GM12878 (cell line): ENCODE data around the gene LIN37. TPM values are rescaled to one million over a fixed set of nuclear protein-coding genes. Genes with fewer than 3 reads are reported as not detected.

Experiments
- ATAC-seq: fragments of 200-7000 bp; cut with Tn5 transposase; 3 replicates; pipeline ENCODE4 v1.9.1; 2020; ENCODE audit warnings: mild to moderate bottlenecking, moderate library complexity
- BruUV-seq: library from RNA; stranded (reverse); fragments of 400-500 nt; replicated peaks from 2 replicates; lab custom pipeline; 2021; lab: Mats Ljungman, UMichigan
- CTCF ChIA-PET: fragments of 300-600 bp; sonication (Branson Sonifier 250); formaldehyde crosslinking; extraction: SDS; loops from one replicate; lab custom pipeline; 2021; ENCODE audit warnings: inconsistent platforms; lab: Yijun Ruan, JAX
- POLR2A ChIA-PET: fragments of 350-600 bp; formaldehyde crosslinking; extraction: SDS; loops from one replicate; lab custom pipeline; 2021; ENCODE audit warnings: inconsistent platforms; lab: Charles Lee
- RAD21 ChIA-PET: fragments of 300-600 bp; sonication (Branson Sonifier 250); formaldehyde crosslinking; loops from one replicate; lab custom pipeline; 2023; ENCODE audit warnings: antibody characterized with exemption; ENCODE audit not compliant: unreplicated experiment; lab: Charles Lee
- SMC1A ChIA-PET: fragments of 300-600 bp; sonication (Branson Sonifier 250); formaldehyde crosslinking; loops from one replicate; lab custom pipeline; 2023; ENCODE audit not compliant: unreplicated experiment, uncharacterized antibody; lab: Charles Lee
- DNase-seq: peaks from one replicate; pipeline ENCODE4 v3.0.0-alpha.2; 2011; ENCODE audit warnings: low read depth, low spot score
- FAIRE-seq: peaks from 3 replicates; lab custom pipeline; 2011; peaks lifted over from hg19 to GRCh38; lab: Jason Lieb, UNC
- H2AFZ ChIP-seq: 2 replicates; pipeline ENCODE4 v1.6.0; 2011; ENCODE audit warnings: low read depth, low read length, control low read depth; ENCODE audit not compliant: control insufficient read depth
- H3K27ac ChIP-seq: 2 replicates; pipeline ENCODE4 v1.5.1; 2011; ENCODE audit warnings: control low read depth; ENCODE audit not compliant: control insufficient read depth, insufficient read depth
- H3K27me3 ChIP-seq, 2 experiments: replicated peaks in 1 of 2; 2 replicates each; pipeline versions ENCODE4 v1.6.0 to v1.6.1; 2011; ENCODE audit warnings: low read length in 1 of 2; ENCODE audit not compliant: control insufficient read depth in 2 of 2, insufficient read depth in 2 of 2
- H3K36me3 ChIP-seq, 2 experiments: 2 replicates each; pipeline ENCODE4 v1.5.1; 2011; ENCODE audit warnings: low read length in 1 of 2; ENCODE audit not compliant: control insufficient read depth in 2 of 2, insufficient read depth in 2 of 2
- H3K4me1 ChIP-seq: 2 replicates; pipeline ENCODE4 v1.6.1; 2011; ENCODE audit warnings: mild to moderate bottlenecking, low read length, moderate library complexity, mixed read lengths; ENCODE audit not compliant: control insufficient read depth, insufficient read depth
- H3K4me2 ChIP-seq: 2 replicates; pipeline ENCODE4 v1.6.0; 2011; ENCODE audit warnings: control low read depth; ENCODE audit not compliant: control insufficient read depth, insufficient read depth
- H3K4me3 ChIP-seq: fragments of 200-600 bp; sonication (generic); 2 replicates; pipeline ENCODE4 v1.5.1; 2016
- H3K79me2 ChIP-seq: 2 replicates; pipeline ENCODE4 v1.6.0; 2011; ENCODE audit warnings: low read length; ENCODE audit not compliant: control insufficient read depth, insufficient read depth
- H3K9ac ChIP-seq: 2 replicates; pipeline ENCODE4 v1.8.0; 2011; ENCODE audit warnings: low read length, control low read depth, mixed read lengths; ENCODE audit not compliant: control insufficient read depth, insufficient read depth
- H3K9me3 ChIP-seq: replicated peaks from 3 replicates; pipeline ENCODE4 v1.5.1; 2011; ENCODE audit warnings: mild to moderate bottlenecking, low read length; ENCODE audit not compliant: control insufficient read depth, insufficient read depth
- H4K20me1 ChIP-seq: 2 replicates; pipeline ENCODE4 v1.6.0; 2011; ENCODE audit not compliant: control insufficient read depth, insufficient read depth
- CBX3 ChIP-seq: fragments of 200-600 bp; sonication (generic); IDR thresholded peaks from 2 replicates; pipeline ENCODE4 v1.6.1; 2016; ENCODE audit warnings: low read depth, borderline replicate concordance
- CREM ChIP-seq: IDR thresholded peaks from 2 replicates; pipeline ENCODE4 v1.6.1; 2014; ENCODE audit warnings: antibody characterized with exemption, low read depth
- E2F4 ChIP-seq: IDR thresholded peaks from 2 replicates; pipeline ENCODE4 v1.6.1; 2012; ENCODE audit warnings: low read depth, low read length, improper control_type of control experiment
- HDAC2 ChIP-seq: fragments of 200-600 bp; sonication (generic); IDR thresholded peaks from 2 replicates; pipeline ENCODE4 v1.6.1; 2017
- IRF4 ChIP-seq: IDR thresholded peaks from 2 replicates; pipeline ENCODE4 v1.6.1; 2011; ENCODE audit warnings: low read depth, low read length
- POLR2AphosphoS5 ChIP-seq: IDR thresholded peaks from 2 replicates; pipeline ENCODE4 v1.6.1; 2011; ENCODE audit warnings: mild to moderate bottlenecking, low read length, inconsistent platforms
- SUPT20H ChIP-seq: IDR thresholded peaks from 2 replicates; pipeline ENCODE4 v1.6.1; 2011; ENCODE audit warnings: low read depth, mild to moderate bottlenecking, low read length, moderate library complexity, borderline replicate concordance; ENCODE audit not compliant: control insufficient read depth
- ZBED1 ChIP-seq: IDR thresholded peaks from 2 replicates; pipeline ENCODE4 v1.6.1; 2016; ENCODE audit warnings: borderline replicate concordance
- ZNF687 ChIP-seq: fragments of 450-650 bp; IDR thresholded peaks from 2 replicates; pipeline ENCODE4 v1.6.1; 2017; ENCODE audit warnings: mild to moderate bottlenecking, moderate library complexity
- WGBS: methylation state at CpG from one replicate; pipeline ENCODE4 v1.1.6; 2016; ENCODE audit warnings: low lambda C conversion rate; ENCODE audit not compliant: insufficient replicate concordance, insufficient coverage; ENCODE audit errors: missing lambda C conversion rate; 5-methylcytosine and 5-hydroxymethylcytosine counted together
- in situ Hi-C: fragments of 300-500 bp; cut with MboI; formaldehyde crosslinking; loops from 9 replicates; pipeline ENCODE4 v1.14.3; 2018; ENCODE audit warnings: mixed read lengths
- intact Hi-C: fragments of 100-400 bp; cut with micrococcal nuclease; formaldehyde crosslinking; loops from one replicate; pipeline ENCODE4 v1.14.2; 2022; ENCODE audit not compliant: unreplicated experiment
- polyA plus RNA-seq, 11 experiments: library from polyadenylated mRNA; depleted of rRNA in 4 of 11; unstranded in 6 of 11; stranded (reverse) in 5 of 11; fragments of >200 nt; fragmentation: Nextera tagmentation in 4 of 11; fragmentation: Illumina TruSeq in 1 of 11; extraction: Ambion mirVana in 4 of 11; extraction: Trizol in 1 of 11; gene quantifications; 1 replicate in 1 of 11; 2 replicates in 10 of 11; pipeline versions ENCODE4 v1.2.1 to v1.2.3, GENCODE V29; 2011 to 2016; ENCODE audit warnings: inconsistent platforms in 2 of 11, missing spikeins in 2 of 11, low read depth in 1 of 11
- total RNA-seq, 4 experiments: library from RNA; depleted of rRNA in 3 of 4; stranded (reverse); fragments of >200 nt in 3 of 4; fragmentation: Illumina TruSeq in 1 of 4; extraction: Trizol in 1 of 4; gene quantifications; 2 replicates each; pipeline versions ENCODE4 v1.2.1 to v1.2.3, GENCODE V29; 2013 to 2021
- TF ChIP-seq, protein P1 (sequence below): fragments of 450-650 bp; IDR thresholded peaks from 2 replicates; pipeline ENCODE4 v1.6.1; 2017; ENCODE audit warnings: mild to moderate bottlenecking, moderate library complexity

The LIN37 gene
- total and polyA plus RNA-seq, 10 of the 15 experiments (the other 5 are each of a cell fraction or from before 2014, with no cell fraction given) = 0.69 to 11.9 (median 7.6) TPM

DNA sequence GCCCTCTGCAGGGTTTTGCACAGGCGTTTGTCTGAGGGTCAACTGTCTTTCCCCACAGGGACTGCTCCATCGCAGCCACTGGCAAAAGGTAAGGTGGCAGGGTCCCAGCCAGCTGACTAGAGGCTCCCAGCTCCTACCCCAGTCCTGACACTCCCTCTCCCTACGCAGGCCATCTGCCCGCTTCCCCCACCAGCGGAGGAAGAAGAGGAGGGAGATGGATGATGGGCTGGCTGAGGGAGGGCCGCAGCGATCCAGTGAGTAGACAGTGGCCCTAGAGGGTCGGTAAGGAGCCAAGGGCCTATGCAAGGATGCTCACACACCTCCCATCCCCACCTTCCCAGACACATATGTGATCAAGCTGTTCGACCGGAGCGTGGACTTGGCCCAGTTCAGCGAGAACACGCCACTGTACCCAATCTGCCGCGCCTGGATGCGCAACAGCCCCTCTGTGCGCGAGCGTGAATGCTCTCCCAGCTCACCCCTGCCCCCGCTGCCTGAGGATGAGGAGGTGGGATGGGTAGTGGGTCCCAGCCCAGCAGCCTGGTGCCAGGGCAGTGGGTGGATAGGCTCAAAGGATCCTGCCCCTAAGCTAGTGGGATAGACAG lies 4.5 kb downstream of the LIN37 start (continued):
- TF ChIP-seq, protein P1, sequence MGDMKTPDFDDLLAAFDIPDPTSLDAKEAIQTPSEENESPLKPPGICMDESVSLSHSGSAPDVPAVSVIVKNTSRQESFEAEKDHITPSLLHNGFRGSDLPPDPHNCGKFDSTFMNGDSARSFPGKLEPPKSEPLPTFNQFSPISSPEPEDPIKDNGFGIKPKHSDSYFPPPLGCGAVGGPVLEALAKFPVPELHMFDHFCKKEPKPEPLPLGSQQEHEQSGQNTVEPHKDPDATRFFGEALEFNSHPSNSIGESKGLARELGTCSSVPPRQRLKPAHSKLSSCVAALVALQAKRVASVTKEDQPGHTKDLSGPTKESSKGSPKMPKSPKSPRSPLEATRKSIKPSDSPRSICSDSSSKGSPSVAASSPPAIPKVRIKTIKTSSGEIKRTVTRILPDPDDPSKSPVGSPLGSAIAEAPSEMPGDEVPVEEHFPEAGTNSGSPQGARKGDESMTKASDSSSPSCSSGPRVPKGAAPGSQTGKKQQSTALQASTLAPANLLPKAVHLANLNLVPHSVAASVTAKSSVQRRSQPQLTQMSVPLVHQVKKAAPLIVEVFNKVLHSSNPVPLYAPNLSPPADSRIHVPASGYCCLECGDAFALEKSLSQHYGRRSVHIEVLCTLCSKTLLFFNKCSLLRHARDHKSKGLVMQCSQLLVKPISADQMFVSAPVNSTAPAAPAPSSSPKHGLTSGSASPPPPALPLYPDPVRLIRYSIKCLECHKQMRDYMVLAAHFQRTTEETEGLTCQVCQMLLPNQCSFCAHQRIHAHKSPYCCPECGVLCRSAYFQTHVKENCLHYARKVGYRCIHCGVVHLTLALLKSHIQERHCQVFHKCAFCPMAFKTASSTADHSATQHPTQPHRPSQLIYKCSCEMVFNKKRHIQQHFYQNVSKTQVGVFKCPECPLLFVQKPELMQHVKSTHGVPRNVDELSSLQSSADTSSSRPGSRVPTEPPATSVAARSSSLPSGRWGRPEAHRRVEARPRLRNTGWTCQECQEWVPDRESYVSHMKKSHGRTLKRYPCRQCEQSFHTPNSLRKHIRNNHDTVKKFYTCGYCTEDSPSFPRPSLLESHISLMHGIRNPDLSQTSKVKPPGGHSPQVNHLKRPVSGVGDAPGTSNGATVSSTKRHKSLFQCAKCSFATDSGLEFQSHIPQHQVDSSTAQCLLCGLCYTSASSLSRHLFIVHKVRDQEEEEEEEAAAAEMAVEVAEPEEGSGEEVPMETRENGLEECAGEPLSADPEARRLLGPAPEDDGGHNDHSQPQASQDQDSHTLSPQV = no peak
- no peak for TF ChIP-seq E2F4

DNA sequence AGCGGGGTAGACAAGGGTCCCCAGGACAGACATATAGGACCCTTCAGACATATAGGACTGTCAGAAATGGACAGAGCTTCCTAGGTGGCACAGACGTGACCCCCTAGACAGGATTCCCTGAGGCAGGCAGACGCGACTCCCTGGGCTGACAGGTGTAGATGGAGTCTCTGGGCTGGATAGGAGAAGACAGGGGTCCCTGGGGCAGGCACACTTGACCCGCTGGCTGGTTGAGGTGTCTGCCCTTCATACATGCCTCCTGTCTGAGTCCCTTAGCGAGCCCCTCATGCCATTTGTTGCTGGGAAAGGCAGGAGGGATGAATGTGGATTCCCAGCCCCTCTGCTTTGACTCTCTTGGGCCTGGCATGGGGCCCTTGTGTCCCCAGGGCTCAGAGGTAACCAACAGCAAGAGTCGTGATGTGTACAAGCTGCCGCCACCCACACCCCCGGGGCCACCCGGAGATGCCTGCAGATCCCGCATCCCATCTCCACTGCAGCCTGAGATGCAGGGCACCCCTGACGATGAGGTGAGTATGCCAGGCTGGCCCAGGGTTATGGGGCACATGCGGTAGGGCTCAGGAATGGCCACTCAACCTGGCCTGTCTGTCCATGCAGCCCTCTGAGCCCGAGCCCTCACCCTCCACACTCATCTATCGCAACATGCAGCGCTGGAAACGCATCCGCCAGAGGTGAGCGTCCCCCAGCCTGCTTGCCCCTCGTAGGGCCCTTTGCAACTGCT lies 5.4 kb downstream of the LIN37 start:
- RAD21 ChIA-PET = no interaction called here
- no TSS peak for BruUV-seq
- Histone ChIP-seq H3K9me3 (no peaks in the 10 kb centered on the region), H3K27ac (no peak overlapping the region), H3K4me1 (peaks cover 12% of the 10 kb centered on the region), H2AFZ (no peak overlapping the region), H4K20me1 (no peaks in the 10 kb centered on the region), H3K27me3 (no peaks in the 10 kb centered on the region), H3K36me3 (peaks cover 0 to 2% of the 10 kb centered on the region in 2 experiments; a peak in 2 of 4 replicates), H3K9ac (no peak overlapping the region), H3K4me3 (no peak overlapping the region), H3K4me2 (no peak overlapping the region), H3K79me2 (peaks cover 7% of the 10 kb centered on the region)
- 89% methylated on average over 20 of the region's 20 CpGs for WGBS
- SMC1A ChIA-PET = no interaction called here
- in situ Hi-C loops (no loop called here), intact Hi-C loops (no loop called here)
- ATAC-seq = no peak
- no peak for FAIRE-seq
- CTCF ChIA-PET = no interaction called here
- POLR2A ChIA-PET = no interaction called here
- TF ChIP-seq CBX3 (no peak), IRF4 (no peak), CREM (no peak), SUPT20H (no peak), ZNF687 (no peak), HDAC2 (no peak), ZBED1 (no peak), POLR2AphosphoS5 (no peak)
- DNase-seq = no peak
